AG08395 (cell line): ENCODE data around the gene RFTN1.

Experiments used
- DNase-seq: peaks from one replicate; pipeline ENCODE4 v3.0.0; 2012; ENCODE audit warnings: mixed read lengths, low spot score

Gene RFTN1

DNA sequence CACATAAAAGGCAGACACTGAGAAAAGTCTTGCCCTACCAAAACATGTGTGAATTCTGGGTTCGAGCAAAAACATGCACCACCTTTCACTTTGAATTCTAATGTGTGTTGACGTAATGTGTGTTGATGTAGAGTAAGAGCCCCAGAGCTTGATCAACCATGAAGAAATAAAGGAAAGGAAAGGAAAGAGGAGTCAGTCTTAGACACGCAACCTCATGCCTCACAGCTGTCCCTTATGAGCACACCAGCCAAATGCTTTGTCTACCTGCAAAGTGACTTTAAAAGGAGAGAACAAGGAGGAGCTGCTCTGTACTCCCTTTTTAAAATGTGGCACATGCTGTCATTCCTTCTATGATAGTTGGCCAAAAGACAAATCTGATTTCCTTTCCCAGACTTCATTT lies 80.8 kb downstream of the RFTN1 start:
- DNase-seq: no peak

DNA sequence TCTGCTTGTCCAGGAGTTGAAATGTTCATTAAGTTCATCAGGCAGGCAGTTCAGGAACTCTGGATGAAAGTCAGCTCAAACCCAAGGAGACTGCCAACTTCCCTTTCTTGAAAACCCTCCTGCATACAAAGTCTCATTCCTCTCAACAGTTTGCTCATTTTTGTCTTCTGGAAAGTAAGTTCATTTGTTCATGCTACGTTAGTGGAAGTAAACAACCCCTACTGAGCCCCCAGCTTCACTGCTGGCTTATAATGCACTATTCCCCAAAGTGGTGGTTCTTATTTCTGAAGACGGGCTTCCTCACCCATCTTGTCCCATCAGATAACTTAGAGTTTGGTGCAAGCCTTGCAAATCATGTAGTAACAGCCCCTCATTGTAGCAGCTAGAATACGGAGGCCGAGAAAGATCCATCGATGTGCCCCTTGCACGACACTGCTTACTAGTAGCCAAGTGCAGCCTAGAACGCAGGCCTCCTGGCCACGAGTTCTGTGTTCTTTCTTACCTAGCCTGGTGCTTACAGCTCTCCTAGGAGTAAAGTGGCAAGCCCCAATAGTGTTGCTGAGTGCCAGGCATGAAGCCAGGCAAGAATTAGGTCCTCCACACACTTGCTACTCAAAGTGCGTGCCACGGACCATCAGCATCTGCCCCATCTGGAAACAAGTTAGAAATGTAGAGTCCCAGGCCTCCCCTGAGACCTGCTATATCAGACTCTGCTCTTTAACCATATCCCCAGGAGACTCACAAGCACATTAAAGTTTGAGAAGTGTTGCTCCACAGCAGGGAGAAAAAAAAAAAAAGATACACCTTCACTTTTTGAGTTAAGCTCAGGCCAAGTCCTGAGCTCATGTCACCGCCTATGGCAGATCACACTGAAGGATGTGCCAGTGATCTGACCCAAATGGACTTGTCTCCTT lies 82.5 kb downstream of the RFTN1 start:
- no peak for DNase-seq

DNA sequence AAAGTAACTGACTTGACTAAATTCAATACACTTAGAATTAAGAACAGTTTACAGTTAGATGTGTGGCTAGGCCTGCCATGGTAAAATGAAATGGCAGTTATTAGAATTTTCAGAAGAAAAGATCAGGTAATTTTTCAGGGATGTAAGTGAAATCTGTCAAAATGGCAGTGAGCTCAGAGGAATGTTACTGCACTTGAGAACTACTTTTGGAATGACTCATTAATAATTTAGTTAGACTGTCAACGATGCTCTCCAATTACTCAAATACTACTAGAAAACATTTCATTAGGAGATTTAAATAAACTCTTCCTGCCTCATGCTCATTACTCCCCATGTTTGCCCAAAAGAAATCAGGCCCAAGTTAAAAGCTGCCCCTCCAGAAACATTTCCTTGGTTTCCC lies 84.4 kb downstream of the RFTN1 start:
- DNase-seq: peak; percentile 20

DNA sequence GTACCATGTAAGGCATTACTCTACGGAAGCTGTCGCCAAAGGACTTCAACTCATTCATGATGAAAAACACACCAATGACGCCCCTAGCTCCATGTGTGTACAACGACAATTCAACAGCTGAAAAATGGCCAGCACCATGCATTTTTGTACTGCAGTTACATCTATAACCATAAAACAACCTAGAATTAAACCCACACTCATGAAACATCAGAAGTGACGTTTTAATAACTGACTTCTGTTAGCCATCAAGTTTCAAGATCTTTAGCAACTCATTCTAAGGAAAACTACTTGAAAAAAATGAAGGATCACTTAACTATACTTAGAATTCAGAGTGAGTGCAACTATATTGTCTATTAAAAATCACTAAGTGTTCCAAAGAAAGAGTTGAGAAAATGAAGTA lies 84.9 kb downstream of the RFTN1 start:
- DNase-seq: no peak

DNA sequence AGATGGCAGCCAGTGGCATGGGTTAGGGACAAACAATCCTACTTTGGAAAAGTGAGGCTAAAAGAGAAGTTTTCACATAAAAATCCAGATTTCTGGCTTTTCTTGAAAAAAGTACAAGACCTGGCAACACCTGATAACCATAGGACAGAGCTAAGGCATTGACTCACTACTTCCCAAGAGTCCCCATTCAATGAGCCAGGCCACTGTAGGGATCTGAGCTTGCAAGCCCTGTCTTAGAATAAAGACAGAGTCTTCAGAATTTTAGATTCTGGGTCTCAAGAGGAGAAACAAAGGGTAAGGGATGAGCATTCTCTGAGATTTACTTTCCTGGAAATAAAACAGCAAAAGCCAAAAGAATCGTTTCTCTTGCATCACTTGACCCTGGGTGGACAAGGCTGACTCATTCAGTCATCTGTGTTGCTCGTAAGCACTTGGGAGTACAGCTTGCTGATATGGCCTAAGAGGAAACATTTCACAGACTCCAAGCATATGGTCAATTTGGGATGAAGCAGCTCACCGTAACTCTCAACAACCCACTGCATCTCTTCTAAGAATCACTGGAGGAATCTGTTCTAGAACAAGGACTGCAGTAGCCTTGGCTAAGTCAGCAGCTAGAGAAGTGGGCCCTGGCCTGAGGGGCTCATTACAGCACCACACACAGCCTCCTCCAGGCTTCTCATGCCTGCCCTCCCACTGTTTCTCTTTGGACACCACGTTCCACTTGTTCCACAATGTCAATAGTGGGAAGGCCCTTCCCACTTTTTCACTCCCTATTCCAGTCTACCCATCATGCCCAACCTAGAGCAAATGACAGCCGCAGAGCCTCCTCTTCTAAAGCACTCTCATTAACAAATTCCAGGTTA lies 86.2 kb downstream of the RFTN1 start:
- DNase-seq: peak; percentile 87

DNA sequence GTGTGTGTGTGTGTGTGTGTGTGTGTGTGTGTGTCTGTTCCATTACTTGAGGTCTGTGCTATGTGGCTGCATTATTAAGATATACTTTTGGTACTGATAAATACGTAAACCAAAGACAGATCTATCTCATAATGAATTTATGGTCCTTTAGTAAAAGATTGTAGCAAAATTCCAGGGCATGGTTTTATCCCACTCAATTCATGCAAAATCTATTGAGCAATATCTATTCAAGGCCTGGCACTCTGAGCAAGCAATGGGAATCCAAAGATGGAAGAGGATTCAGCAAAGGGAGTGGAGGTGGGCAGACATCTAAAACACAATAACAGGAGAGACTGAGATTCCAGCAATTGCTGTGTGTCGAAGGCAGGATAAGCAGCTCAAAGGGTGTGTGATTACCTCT lies 86.8 kb downstream of the RFTN1 start:
- no peak for DNase-seq

DNA sequence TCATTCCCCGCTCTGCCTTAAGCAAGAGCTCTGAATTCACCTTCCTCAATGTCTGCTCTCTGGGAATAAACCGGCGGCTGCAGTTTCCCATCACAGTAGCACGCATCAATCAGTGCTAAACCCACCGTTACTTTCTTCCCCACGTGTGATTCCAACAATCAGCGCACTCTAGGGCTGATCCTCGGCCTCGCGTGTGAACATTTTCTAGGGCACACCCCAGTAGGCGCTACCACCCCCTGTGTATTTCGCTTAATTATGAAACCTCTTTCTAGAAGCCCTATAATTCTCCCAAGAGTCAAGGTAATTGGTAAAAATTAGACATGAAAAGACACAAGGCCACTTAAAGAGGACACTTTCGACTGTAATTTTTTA lies 87.5 kb downstream of the RFTN1 start:
- no peak for DNase-seq

DNA sequence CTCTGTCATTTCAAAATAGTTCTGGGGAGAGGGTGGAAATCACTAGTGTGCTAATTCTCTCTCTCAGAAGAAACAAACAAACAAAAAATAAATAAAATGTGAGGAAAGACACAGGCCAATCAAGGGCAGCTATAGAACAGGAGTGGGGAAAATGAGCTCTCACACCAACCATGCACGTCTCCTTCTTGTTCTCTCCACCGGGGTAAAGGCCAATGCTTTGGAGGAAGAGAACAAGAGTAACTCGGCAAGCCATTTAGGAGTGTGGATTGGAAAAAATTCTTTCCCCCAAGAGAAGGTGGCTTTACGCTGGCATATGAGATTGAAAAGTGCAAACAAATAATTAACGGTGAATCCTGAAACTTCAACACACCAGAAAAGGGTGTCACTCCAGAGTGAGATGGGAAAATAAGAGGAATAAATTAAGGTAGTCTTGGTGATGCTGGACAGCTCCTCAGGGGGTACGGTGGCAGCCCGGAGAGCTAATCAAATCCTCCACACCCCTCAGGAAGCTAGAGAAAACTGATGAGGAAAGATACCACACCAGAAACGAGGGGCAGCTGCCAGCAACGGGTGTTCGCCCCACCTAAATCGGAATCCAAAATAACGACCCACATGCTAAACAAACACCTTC lies 88.0 kb downstream of the RFTN1 start:
- no peak for DNase-seq

DNA sequence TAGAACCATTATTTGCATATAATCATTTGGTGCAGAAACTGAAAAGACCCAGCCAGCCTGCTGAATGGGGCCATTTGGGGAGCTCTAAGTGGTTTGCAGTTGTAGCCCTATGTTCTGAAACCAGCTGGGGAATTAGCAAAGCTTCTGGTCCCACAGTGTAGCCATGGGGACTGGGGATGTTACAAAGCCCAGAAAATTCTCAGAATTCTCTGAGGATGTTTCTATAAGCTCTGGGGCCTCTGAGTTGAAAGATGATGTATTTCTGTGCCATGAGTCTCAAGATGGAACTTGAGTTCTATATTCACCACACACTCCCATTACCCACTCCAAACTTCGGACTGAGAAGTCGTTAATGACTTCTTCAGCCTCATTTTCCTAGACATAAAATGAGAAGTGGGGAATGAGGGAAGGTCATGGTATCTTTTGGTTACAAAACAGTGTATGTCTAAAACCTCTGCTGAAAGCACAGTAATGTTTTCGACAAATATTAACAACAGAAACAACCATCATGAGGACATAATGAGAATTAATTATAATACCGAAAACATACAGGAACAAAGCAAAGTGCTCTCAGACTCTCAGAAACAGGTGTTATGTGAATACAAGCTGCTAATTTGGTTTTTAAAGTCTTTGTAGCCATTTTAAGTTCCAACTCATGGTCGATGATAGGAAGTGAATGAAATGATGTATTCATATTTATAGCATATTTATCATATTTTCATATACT lies 89.4 kb downstream of the RFTN1 start:
- no peak for DNase-seq

DNA sequence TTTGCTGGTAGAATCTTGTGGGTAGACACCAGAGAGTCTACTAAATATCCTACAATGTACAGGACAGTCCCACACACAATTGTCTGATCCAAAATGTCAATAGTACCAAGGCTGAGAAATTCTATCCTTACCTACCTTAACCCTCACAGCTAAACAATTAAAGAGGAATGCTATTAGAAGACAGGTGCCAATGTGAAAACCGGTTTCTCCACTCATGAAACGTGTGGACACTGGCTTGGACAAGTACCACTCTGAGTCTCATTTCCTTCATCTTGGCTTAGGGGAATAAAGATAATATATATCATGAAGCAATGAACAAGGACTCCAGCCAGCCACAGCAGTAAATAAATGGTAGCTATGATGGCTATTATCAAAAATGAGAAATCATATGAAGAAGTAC lies 90.2 kb downstream of the RFTN1 start:
- no peak for DNase-seq

DNA sequence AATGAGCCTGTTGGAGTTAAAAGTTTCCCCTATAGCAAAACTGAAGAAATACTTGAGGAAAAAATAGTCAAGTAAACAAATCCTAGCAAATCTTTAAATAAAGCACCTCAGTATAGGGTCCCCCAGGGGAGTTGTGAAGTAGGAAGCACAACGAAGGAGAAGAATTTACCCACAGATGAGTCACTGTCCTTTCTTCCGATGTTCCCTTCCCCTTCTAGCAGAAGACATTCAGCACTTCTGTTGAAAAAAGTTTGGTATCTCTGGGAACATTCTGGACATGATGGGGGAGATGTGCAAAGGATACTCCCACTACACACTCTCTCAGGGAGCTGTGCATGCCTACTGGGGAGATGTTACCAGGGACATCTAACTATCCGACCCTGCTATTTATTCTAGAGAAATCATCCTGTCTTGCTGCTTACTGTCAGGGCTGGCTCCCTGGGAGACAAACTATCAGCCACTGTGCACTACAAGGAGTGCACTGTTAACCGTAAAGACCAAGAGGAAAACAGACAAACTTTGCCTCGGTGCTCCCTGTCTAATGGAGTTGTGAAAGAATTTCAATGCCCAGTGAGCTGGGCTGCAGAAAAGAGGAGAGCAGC lies 93.8 kb downstream of the RFTN1 start:
- DNase-seq: peak; percentile 57

DNA sequence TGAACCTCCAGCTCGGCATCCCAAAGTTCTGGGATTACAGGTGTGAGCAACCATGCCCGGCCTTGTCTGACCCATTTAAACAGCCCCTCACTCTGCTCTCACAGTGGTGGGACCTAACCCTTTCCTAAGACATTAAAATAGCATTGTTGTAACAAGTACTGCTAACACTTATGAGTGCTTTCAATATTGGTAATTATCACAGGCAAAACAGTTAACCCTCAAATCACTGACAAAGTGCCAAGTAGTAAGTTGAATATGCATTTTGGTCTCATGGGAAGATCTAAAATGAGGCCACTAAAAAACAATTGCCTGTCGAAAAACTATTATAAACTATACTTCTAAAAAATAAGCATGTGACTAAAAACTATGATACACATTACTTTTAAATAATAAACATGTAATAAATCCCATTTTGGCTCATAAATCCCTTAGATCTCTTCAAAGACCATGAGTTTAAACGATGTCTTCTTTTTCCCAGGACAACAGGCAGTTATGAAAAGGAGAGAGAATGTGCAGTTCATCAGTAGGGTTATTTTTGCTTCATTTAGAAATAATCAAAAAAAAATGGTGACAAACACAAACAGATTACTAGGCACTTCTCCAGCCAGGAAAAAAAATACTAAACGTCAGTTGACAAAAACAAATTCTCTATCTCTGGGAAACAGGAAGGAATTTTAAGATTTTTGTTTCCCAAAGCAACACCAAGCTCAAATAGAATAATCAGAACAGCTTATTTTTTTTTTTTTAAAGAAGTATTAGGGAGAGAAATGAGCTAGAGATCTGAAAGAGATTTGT lies 95.4 kb downstream of the RFTN1 start:
- no peak for DNase-seq

DNA sequence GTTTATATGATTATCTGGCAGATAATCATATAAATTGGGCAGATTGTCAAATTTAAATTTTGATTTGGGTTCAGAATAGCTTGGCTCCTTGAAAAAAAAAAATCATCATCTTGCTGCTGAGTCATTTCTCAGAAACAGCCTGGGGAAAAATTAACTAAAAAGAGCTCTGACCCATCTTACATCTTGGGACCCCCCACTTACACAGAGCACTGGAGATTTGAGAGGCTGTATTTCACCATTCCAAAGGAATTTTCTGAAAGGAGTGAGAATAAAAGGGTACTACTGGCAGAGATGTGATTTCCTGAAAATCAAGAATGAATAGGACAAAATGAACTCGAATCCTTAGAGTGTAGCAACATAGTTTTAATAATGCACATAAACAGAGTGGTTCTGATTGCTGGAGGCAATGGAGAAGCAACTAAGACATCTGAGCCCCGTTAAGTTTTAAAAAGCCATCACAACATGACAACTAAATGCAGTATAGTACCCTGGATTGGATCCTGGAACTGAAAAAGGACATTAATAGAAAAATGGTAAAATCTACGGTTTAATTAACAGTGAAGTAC lies 97.5 kb downstream of the RFTN1 start:
- DNase-seq: no peak

DNA sequence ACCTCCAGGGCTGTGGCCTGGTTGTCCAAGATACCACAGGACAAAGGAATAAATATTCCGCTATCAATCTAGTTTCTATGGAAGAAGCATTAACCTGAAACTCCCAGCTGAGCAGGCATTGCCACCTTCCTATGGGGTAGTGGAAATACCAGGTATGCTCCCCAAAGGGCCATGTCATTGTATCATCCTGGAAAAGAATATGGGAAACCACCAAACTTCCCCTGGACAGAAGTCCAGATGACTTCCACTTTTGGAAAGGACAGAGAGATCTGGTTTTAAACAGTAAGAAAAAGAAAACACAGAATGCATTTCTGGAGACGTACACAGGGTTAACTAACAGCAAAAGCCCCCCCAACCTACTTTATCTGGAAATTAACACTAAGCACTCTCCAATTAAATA lies 100.2 kb downstream of the RFTN1 start:
- DNase-seq: no peak

DNA sequence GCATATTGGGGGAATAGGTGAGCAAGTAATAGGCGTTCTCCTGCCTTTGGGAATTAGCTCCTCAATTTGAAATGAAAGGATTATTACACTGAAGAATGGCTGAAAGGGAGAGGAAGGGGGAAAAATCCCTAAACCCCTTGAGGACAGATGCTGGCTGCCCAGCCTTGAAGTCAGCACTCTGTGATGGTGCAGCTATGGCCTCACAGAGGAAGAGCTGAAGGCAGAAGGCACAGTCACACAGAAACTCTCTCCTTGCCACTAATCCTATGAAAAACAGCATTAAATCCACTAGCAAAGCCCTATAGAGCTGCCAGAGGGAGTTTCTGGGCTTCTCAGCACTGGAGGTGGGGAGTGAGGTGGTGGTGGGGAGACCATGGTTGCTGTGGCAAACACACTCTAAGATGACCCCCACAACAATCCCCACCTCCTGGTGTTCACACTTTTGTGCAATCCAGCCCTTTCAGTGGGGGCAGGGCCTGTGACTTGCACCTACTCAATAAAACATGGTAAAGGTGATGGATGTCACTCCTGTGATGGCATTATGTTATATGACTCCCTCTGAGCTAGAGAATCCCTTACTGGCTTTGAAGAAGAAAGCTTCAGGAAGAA lies 101.2 kb downstream of the RFTN1 start:
- DNase-seq: no peak

DNA sequence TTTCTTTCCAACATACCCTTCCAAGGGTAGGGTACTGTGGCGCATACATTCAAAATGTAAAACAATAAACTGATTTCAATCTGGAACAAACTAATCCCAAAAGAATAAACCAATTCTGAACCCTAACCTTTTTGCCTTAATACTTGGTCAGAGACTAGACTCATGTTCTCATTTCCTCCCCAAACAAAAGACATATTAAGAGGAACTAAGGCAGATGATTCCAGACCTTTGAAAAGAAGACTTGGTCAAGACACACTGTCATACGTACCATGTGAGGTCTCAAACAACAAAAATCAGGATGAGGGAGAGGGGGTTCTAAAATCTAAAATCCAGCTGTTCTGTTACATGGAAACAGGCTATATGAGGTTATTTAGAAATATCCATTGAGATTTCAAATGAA lies 102.1 kb downstream of the RFTN1 start:
- no peak for DNase-seq

DNA sequence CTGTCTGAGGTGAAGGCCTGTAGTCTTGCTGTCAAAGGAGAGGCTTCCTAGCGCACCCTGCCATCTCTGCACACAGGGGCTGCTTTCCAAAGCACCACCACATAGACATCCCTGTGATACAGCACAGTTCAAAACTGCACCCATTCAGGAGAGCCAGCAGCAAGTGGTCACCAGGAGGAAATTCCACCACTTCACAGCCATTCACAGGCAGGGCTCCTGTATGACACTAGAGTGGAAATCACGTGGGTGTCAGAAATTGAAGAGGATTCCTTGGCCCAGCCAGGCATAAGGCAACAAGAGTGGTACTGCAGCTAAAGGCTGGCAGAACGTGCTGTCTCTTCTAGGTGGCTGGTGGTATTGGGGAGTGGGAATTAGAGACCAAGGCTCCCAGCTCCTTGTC lies 102.8 kb downstream of the RFTN1 start:
- DNase-seq: no peak

DNA sequence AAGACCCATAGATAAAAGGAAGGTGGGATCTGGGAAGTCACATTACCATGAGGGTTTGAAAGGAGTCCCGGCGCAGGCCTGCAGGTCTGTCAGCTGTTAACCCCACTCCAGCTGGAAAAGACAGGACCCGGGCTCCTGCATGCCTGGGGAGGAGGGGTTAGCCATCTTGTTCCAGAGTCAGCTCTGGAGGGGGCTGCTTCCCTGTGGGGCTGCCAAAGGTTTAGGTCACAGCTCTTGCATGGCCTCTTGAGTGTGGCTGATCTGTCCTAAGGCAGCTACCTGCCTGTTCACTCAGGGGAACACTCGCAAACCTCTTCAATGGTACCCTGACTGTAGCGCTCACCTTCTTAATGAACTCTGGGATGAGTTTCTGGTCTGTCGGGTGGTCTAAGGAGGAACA lies 104.5 kb downstream of the RFTN1 start:
- DNase-seq: no peak

DNA sequence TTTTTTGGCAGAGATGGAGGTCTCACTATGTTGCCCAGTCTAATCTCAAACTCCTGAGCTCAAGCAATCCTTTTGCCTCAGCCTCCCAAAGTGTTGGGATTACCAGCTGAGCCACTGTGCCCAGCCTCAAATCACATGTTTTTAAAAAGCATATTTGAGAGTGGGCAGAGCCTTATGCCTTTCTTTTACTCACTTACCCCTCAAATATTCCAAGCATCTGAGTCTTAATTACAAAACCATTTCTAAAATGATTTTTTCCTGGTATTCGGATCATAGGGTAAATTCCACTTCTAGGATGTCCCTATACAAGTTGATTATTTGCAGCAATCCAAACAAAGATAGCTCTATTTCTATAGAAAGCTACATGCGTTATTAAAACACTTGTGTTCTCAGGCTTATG lies 106.1 kb downstream of the RFTN1 start:
- no peak for DNase-seq

DNA sequence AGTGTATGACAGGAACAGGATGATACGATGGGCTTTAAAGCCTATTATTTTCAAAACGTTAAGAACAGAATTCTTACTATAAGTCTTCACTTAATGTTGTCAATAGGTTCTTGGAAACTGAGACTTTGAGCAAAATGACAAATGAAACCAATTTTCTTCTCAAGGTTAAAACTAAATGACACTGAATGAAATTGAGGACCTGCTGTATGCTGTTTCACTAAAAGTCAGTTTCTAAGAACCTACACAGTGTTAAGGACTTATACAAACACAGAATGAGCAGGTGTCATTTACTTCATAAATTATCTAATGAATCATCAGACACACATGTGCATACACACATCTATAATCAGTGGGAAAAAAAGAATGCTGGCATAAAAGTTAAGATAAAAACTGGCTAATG lies 106.9 kb downstream of the RFTN1 start:
- no peak for DNase-seq
